ENCODE measurements around the gene RING1.

The RING1 gene

GRCh38 chr6:33249732-33250630 is 41.7 kb downstream of the RING1 start:
- H2BK12ac ChIP-seq (ENCODE audit: low read length in 2 of 2), result peak overlapping the region; percentile 61 to 70
- H3K27me3 ChIP-seq (ENCODE audit: control insufficient read depth in 1 of 2, insufficient read depth in 1 of 2, low read length in 2 of 2), result no peaks in the 10 kb centered on the region
- peak overlapping the region; percentile 50 for H2BK120ac ChIP-seq (ENCODE audit: low read depth, low read length)
- H4K8ac ChIP-seq (ENCODE audit: low read length), result peak overlapping the region; percentile 100
- peak; percentile 80 for DNase-seq
- peak overlapping the region; percentile 49 to 56 for H3K4ac ChIP-seq (ENCODE audit: low read depth in 1 of 2, low read length in 2 of 2)
- peaks cover 12% of the 10 kb centered on the region for H3K79me1 ChIP-seq (replicated peaks; ENCODE audit: low read length, poor library complexity, severe bottlenecking)
- peak overlapping the region; percentile 96 for H4K91ac ChIP-seq (ENCODE audit: low read length)
- H3K18ac ChIP-seq (ENCODE audit: low read depth in 1 of 2, low read length in 2 of 2), result peak overlapping the region; percentile 93 to 96
- peak overlapping the region; percentile 67 to 89 for H3K4me3 ChIP-seq (ENCODE audit: insufficient read depth in 1 of 2, low read depth in 1 of 2, low read length in 2 of 2)
- peak overlapping the region in 1 of 2 experiments; percentile 94 for H3K14ac ChIP-seq (ENCODE audit: low read length in 2 of 2)
- WGBS, result 18% methylated on average over 15 of the region's 15 CpGs
- H2AFZ ChIP-seq (ENCODE audit: low read depth, low read length), result peak overlapping the region; percentile 79
- H3K9ac ChIP-seq (ENCODE audit: low read length), result peak overlapping the region; percentile 97
- peaks cover 14% of the 10 kb centered on the region for H3K4me1 ChIP-seq (ENCODE audit: control insufficient read depth, insufficient read depth, low read depth, low read length)
- H2AK5ac ChIP-seq (ENCODE audit: low read length, severe bottlenecking), result peak overlapping the region; percentile 54
- H3K23ac ChIP-seq (ENCODE audit: low read length in 2 of 2), result peak overlapping the region in 1 of 2 experiments; percentile 60
- peaks cover 9 to 20% of the 10 kb centered on the region in 2 experiments for H3K36me3 ChIP-seq (ENCODE audit: control insufficient read depth in 1 of 2, insufficient read depth in 2 of 2, low read depth in 1 of 2, low read length in 2 of 2)
- H3K9me3 ChIP-seq (ENCODE audit: control insufficient read depth, low read length), result no peaks in the 10 kb centered on the region
- peak overlapping the region; percentile 97 for H3K27ac ChIP-seq (ENCODE audit: low read length, poor library complexity, severe bottlenecking)
- no peak overlapping the region for H2BK5ac ChIP-seq (ENCODE audit: low read depth, low read length, poor library complexity, severe bottlenecking)
- peak overlapping the region; percentile 95 for H3K4me2 ChIP-seq (ENCODE audit: low read length, poor library complexity, severe bottlenecking)
- peak overlapping the region; percentile 87 for H2BK15ac ChIP-seq (ENCODE audit: low read depth, poor library complexity, severe bottlenecking)

GRCh38 chr6:33250731-33251130 is 42.4 kb downstream of the RING1 start:
- H3K27me3 ChIP-seq (ENCODE audit: control insufficient read depth in 1 of 2, insufficient read depth in 1 of 2, low read length in 2 of 2), result no peaks in the 10 kb centered on the region
- no peaks in the 10 kb centered on the region for H3K9me3 ChIP-seq (ENCODE audit: control insufficient read depth, low read length)
- no peak for DNase-seq
- no peak overlapping the region for H4K91ac ChIP-seq (ENCODE audit: low read length)
- H2BK12ac ChIP-seq (ENCODE audit: low read length in 2 of 2), result peak overlapping the region in 1 of 2 experiments; percentile 60
- peak overlapping the region in 1 of 2 experiments; percentile 89 for H3K4me3 ChIP-seq (ENCODE audit: insufficient read depth in 1 of 2, low read depth in 1 of 2, low read length in 2 of 2)
- H3K9ac ChIP-seq (ENCODE audit: low read length), result peak overlapping the region; percentile 97
- H2AK5ac ChIP-seq (ENCODE audit: low read length, severe bottlenecking), result peak overlapping the region; percentile 39
- 97% methylated on average over 13 of the region's 13 CpGs for WGBS
- H2BK120ac ChIP-seq (ENCODE audit: low read depth, low read length), result no peak overlapping the region
- H3K4me1 ChIP-seq (ENCODE audit: control insufficient read depth, insufficient read depth, low read depth, low read length), result peaks cover 14% of the 10 kb centered on the region
- H3K79me1 ChIP-seq (replicated peaks; ENCODE audit: low read length, poor library complexity, severe bottlenecking), result peaks cover 12% of the 10 kb centered on the region
- no peak overlapping the region for H4K8ac ChIP-seq (ENCODE audit: low read length)
- no peak overlapping the region for H3K23ac ChIP-seq (ENCODE audit: low read length in 2 of 2)
- H3K36me3 ChIP-seq (ENCODE audit: control insufficient read depth in 1 of 2, insufficient read depth in 2 of 2, low read depth in 1 of 2, low read length in 2 of 2), result peaks cover 9 to 23% of the 10 kb centered on the region in 2 experiments
- peak overlapping the region; percentile 42 to 47 for H3K18ac ChIP-seq (ENCODE audit: low read depth in 1 of 2, low read length in 2 of 2)
- H2BK5ac ChIP-seq (ENCODE audit: low read depth, low read length, poor library complexity, severe bottlenecking), result no peak overlapping the region
- no peak overlapping the region for H2BK15ac ChIP-seq (ENCODE audit: low read depth, poor library complexity, severe bottlenecking)
- H3K4me2 ChIP-seq (ENCODE audit: low read length, poor library complexity, severe bottlenecking), result no peak overlapping the region
- H3K4ac ChIP-seq (ENCODE audit: low read depth in 1 of 2, low read length in 2 of 2), result peak overlapping the region in 1 of 2 experiments; percentile 53
- H3K14ac ChIP-seq (ENCODE audit: low read length in 2 of 2), result no peak overlapping the region
- H2AFZ ChIP-seq (ENCODE audit: low read depth, low read length), result no peak overlapping the region
- peak overlapping the region; percentile 31 for H3K27ac ChIP-seq (ENCODE audit: low read length, poor library complexity, severe bottlenecking)

- H3K23ac ChIP-seq (ENCODE audit: low read length in 2 of 2), result no peak overlapping the region
- 93% methylated on average over 6 of the region's 6 CpGs for WGBS
- H3K27ac ChIP-seq (ENCODE audit: low read length, poor library complexity, severe bottlenecking), result no peak overlapping the region
- no peak overlapping the region for H2AK5ac ChIP-seq (ENCODE audit: low read length, severe bottlenecking)
- DNase-seq, result peak; percentile 37
- H3K4me2 ChIP-seq (ENCODE audit: low read length, poor library complexity, severe bottlenecking), result no peak overlapping the region
- peak overlapping the region in 1 of 2 experiments; percentile 42 for H3K4me3 ChIP-seq (ENCODE audit: insufficient read depth in 1 of 2, low read depth in 1 of 2, low read length in 2 of 2)
- H4K8ac ChIP-seq (ENCODE audit: low read length), result no peak overlapping the region
- peaks cover 12% of the 10 kb centered on the region for H3K79me1 ChIP-seq (replicated peaks; ENCODE audit: low read length, poor library complexity, severe bottlenecking)
- no peak overlapping the region for H2BK15ac ChIP-seq (ENCODE audit: low read depth, poor library complexity, severe bottlenecking)
- peaks cover 14% of the 10 kb centered on the region for H3K4me1 ChIP-seq (ENCODE audit: control insufficient read depth, insufficient read depth, low read depth, low read length)
- no peak overlapping the region for H3K14ac ChIP-seq (ENCODE audit: low read length in 2 of 2)
- peaks cover 9 to 26% of the 10 kb centered on the region in 2 experiments for H3K36me3 ChIP-seq (ENCODE audit: control insufficient read depth in 1 of 2, insufficient read depth in 2 of 2, low read depth in 1 of 2, low read length in 2 of 2)
- H3K18ac ChIP-seq (ENCODE audit: low read depth in 1 of 2, low read length in 2 of 2), result no peak overlapping the region
- peak overlapping the region; percentile 51 for H3K9ac ChIP-seq (ENCODE audit: low read length)
- no peak overlapping the region for H2BK120ac ChIP-seq (ENCODE audit: low read depth, low read length)
- H3K9me3 ChIP-seq (ENCODE audit: control insufficient read depth, low read length), result no peaks in the 10 kb centered on the region
- H4K91ac ChIP-seq (ENCODE audit: low read length), result no peak overlapping the region
- no peak overlapping the region for H2BK5ac ChIP-seq (ENCODE audit: low read depth, low read length, poor library complexity, severe bottlenecking)
- H2AFZ ChIP-seq (ENCODE audit: low read depth, low read length), result no peak overlapping the region
- no peak overlapping the region for H3K4ac ChIP-seq (ENCODE audit: low read depth in 1 of 2, low read length in 2 of 2)
- no peaks in the 10 kb centered on the region for H3K27me3 ChIP-seq (ENCODE audit: control insufficient read depth in 1 of 2, insufficient read depth in 1 of 2, low read length in 2 of 2)
- no peak overlapping the region for H2BK12ac ChIP-seq (ENCODE audit: low read length in 2 of 2)
These were observed 43.2 kb downstream of the RING1 start for GRCh38 chr6:33251395-33252012.

- DNase-seq, result peak; percentile 14
- H3K79me1 ChIP-seq (replicated peaks; ENCODE audit: low read length, poor library complexity, severe bottlenecking), result peaks cover 12% of the 10 kb centered on the region
- H3K27me3 ChIP-seq (ENCODE audit: control insufficient read depth in 1 of 2, insufficient read depth in 1 of 2, low read length in 2 of 2), result no peaks in the 10 kb centered on the region
- H3K4ac ChIP-seq (ENCODE audit: low read depth in 1 of 2, low read length in 2 of 2), result no peak overlapping the region
- no peak overlapping the region for H4K91ac ChIP-seq (ENCODE audit: low read length)
- no peak overlapping the region for H2AK5ac ChIP-seq (ENCODE audit: low read length, severe bottlenecking)
- no peak overlapping the region for H3K27ac ChIP-seq (ENCODE audit: low read length, poor library complexity, severe bottlenecking)
- H2BK12ac ChIP-seq (ENCODE audit: low read length in 2 of 2), result no peak overlapping the region
- no peak overlapping the region for H2BK5ac ChIP-seq (ENCODE audit: low read depth, low read length, poor library complexity, severe bottlenecking)
- H3K9ac ChIP-seq (ENCODE audit: low read length), result peak overlapping the region; percentile 10
- no peak overlapping the region for H3K4me2 ChIP-seq (ENCODE audit: low read length, poor library complexity, severe bottlenecking)
- H4K8ac ChIP-seq (ENCODE audit: low read length), result no peak overlapping the region
- peaks cover 14% of the 10 kb centered on the region for H3K4me1 ChIP-seq (ENCODE audit: control insufficient read depth, insufficient read depth, low read depth, low read length)
- no peak overlapping the region for H3K23ac ChIP-seq (ENCODE audit: low read length in 2 of 2)
- H3K4me3 ChIP-seq (ENCODE audit: insufficient read depth in 1 of 2, low read depth in 1 of 2, low read length in 2 of 2), result no peak overlapping the region
- no peak overlapping the region for H2AFZ ChIP-seq (ENCODE audit: low read depth, low read length)
- H2BK120ac ChIP-seq (ENCODE audit: low read depth, low read length), result no peak overlapping the region
- no peaks in the 10 kb centered on the region for H3K9me3 ChIP-seq (ENCODE audit: control insufficient read depth, low read length)
- no peak overlapping the region for H3K14ac ChIP-seq (ENCODE audit: low read length in 2 of 2)
- H3K36me3 ChIP-seq (ENCODE audit: control insufficient read depth in 1 of 2, insufficient read depth in 2 of 2, low read depth in 1 of 2, low read length in 2 of 2), result peaks cover 19 to 35% of the 10 kb centered on the region in 2 experiments
- no peak overlapping the region for H3K18ac ChIP-seq (ENCODE audit: low read depth in 1 of 2, low read length in 2 of 2)
- no peak overlapping the region for H2BK15ac ChIP-seq (ENCODE audit: low read depth, poor library complexity, severe bottlenecking)
These were observed 44.5 kb downstream of the RING1 start for GRCh38 chr6:33252759-33253158.

All from mesenchymal stem cell (in vitro differentiated cells and primary cell).